ENCODE results near the gene LAP3. TPM values are rescaled to one million over a fixed set of nuclear protein-coding genes. Genes with fewer than 3 reads are reported as not detected.

LAP3 gene
- total and polyA plus RNA-seq, 4 donors = 57.5 to 178 (median 110) TPM

DNA sequence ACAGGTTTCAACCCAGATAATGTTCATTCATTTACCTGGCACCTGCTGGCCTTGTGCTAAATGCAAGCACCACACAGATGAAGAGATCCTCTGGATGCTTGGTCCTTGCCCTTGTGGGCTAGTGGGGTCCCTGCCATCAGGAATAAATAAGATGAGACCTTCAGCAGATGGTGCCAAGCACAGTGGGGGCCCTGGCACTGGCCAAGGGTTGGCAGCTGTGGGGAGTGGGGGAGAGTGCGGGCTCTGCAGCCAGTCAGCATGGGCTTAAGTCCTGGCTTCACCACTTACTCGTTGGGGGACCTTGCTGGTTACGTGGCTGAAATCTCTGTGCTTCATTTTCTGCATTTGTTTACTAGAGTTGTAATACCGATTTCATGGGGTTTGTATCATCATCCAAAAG, 6.9 kb downstream of the LAP3 start:
- H3K9ac ChIP-seq (ENCODE audit: low read depth in 1 of 2, low read length in 2 of 2) = no peak overlapping the region
- no peak overlapping the region for H3K4me3 ChIP-seq (ENCODE audit: low read depth in 1 of 3, low read length in 3 of 3)
- peaks cover 2 to 35% (median 25%) of the 10 kb centered on the region in 4 donors for H3K4me1 ChIP-seq (ENCODE audit: control insufficient read depth in 4 of 4, insufficient read depth in 4 of 4, low read length in 3 of 4)
- H3K36me3 ChIP-seq (ENCODE audit: control insufficient read depth in 4 of 4, insufficient read depth in 3 of 4, low read depth in 1 of 4, low read length in 3 of 4) = peaks cover 7 to 73% (median 60%) of the 10 kb centered on the region in 4 donors
- no peak for DNase-seq (ENCODE audit: low spot score)
- H3K27ac ChIP-seq (ENCODE audit: low read depth in 1 of 2, low read length in 2 of 2) = no peak overlapping the region
- H3K27me3 ChIP-seq (ENCODE audit: control insufficient read depth in 4 of 4, insufficient read depth in 4 of 4, low read length in 3 of 4) = no peaks in the 10 kb centered on the region
- H3K9me3 ChIP-seq (ENCODE audit: control insufficient read depth in 4 of 4, low read length in 3 of 4) = no peaks in the 10 kb centered on the region
- TF ChIP-seq HNF4A (conservative IDR thresholded peaks at IDR 0.05) (no peak), EGR1 (IDR thresholded peaks at IDR 0.05; ENCODE audit: low read depth in 2 of 2) (no peak), NR2F2 (IDR thresholded peaks at IDR 0.05) (no peak)
- TF ChIP-seq, protein P1, sequence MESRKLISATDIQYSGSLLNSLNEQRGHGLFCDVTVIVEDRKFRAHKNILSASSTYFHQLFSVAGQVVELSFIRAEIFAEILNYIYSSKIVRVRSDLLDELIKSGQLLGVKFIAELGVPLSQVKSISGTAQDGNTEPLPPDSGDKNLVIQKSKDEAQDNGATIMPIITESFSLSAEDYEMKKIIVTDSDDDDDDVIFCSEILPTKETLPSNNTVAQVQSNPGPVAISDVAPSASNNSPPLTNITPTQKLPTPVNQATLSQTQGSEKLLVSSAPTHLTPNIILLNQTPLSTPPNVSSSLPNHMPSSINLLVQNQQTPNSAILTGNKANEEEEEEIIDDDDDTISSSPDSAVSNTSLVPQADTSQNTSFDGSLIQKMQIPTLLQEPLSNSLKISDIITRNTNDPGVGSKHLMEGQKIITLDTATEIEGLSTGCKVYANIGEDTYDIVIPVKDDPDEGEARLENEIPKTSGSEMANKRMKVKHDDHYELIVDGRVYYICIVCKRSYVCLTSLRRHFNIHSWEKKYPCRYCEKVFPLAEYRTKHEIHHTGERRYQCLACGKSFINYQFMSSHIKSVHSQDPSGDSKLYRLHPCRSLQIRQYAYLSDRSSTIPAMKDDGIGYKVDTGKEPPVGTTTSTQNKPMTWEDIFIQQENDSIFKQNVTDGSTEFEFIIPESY (IDR thresholded peaks at IDR 0.05) = no peak
- WGBS = 95% methylated on average over 4 of the region's 4 CpGs

DNA sequence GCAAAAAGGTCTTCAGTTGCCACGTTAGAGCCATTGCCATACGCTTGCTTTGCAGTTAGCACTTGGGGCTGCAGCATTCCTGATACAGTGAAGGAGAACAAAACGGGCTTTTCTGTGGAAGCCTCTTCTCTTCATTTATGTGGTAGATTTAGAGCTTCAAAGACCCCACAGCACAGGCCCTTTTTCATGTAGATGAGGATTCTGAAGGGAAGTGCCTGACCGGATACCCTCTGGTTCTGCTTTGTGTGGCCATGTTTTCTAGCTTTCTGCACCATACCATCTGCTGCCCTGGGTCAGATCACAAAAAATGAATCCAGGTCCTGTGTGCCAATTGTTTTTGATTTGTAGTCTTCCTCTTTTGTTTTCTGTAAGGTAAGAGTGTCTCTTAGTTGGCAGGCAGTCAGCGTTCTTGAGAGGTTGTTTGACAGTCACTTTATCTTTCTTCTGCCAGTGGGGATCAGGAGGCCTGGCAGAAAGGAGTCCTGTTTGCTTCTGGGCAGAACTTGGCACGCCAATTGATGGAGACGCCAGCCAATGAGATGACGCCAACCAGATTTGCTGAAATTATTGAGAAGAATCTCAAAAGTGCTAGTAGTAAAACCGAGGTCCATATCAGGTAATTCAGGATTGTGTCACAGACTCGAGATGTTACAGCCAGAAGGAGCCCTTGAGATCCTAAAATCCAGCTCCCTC, 7.7 kb downstream of the LAP3 start:
- Histone ChIP-seq H3K9me3 (ENCODE audit: control insufficient read depth in 4 of 4, low read length in 3 of 4) (no peaks in the 10 kb centered on the region), H3K27ac (ENCODE audit: low read depth in 1 of 2, low read length in 2 of 2) (no peak overlapping the region), H3K4me3 (ENCODE audit: low read depth in 1 of 3, low read length in 3 of 3) (no peak overlapping the region), H3K27me3 (ENCODE audit: control insufficient read depth in 4 of 4, insufficient read depth in 4 of 4, low read length in 3 of 4) (no peaks in the 10 kb centered on the region), H3K36me3 (ENCODE audit: control insufficient read depth in 4 of 4, insufficient read depth in 3 of 4, low read depth in 1 of 4, low read length in 3 of 4) (peaks cover 7 to 79% (median 64%) of the 10 kb centered on the region in 4 donors), H3K9ac (ENCODE audit: low read depth in 1 of 2, low read length in 2 of 2) (no peak overlapping the region), H3K4me1 (ENCODE audit: control insufficient read depth in 4 of 4, insufficient read depth in 4 of 4, low read length in 3 of 4) (peaks cover 0 to 27% (median 18%) of the 10 kb centered on the region in 4 donors)
- TF ChIP-seq HNF4G (IDR thresholded peaks at IDR 0.05) = no peak
- DNase-seq (ENCODE audit: low spot score) = no peak
- 88% methylated on average over 10 of the region's 10 CpGs for WGBS

GRCh38 chr4:17587094-17587822, 10.3 kb downstream of the LAP3 start:
- TF ChIP-seq MAX (IDR thresholded peaks at IDR 0.05) = no peak
- peak; percentile 25 to 43 for TF ChIP-seq HNF4A (conservative IDR thresholded peaks at IDR 0.05)
- TF ChIP-seq FOXA1 (IDR thresholded peaks at IDR 0.05) = no peak
- no peak for TF ChIP-seq JUND (IDR thresholded peaks at IDR 0.05)
- no peak overlapping the region for H3K9ac ChIP-seq (ENCODE audit: low read depth in 1 of 2, low read length in 2 of 2)
- H3K27ac ChIP-seq (ENCODE audit: low read depth in 1 of 2, low read length in 2 of 2) = no peak overlapping the region
- no peak overlapping the region for H3K4me3 ChIP-seq (ENCODE audit: low read depth in 1 of 3, low read length in 3 of 3)
- no peak for DNase-seq (ENCODE audit: low spot score)
- no peaks in the 10 kb centered on the region for H3K9me3 ChIP-seq (ENCODE audit: control insufficient read depth in 4 of 4, low read length in 3 of 4)
- H3K36me3 ChIP-seq (ENCODE audit: control insufficient read depth in 4 of 4, insufficient read depth in 3 of 4, low read depth in 1 of 4, low read length in 3 of 4) = peaks cover 16 to 85% (median 69%) of the 10 kb centered on the region in 4 donors
- H3K4me1 ChIP-seq (ENCODE audit: control insufficient read depth in 4 of 4, insufficient read depth in 4 of 4, low read length in 3 of 4) = peaks cover 0 to 9% (median 9%) of the 10 kb centered on the region in 4 donors
- H3K27me3 ChIP-seq (ENCODE audit: control insufficient read depth in 4 of 4, insufficient read depth in 4 of 4, low read length in 3 of 4) = no peaks in the 10 kb centered on the region
- WGBS = 69% methylated on average over 9 of the region's 9 CpGs

GRCh38 chr4:17589355-17589754, 12.4 kb downstream of the LAP3 start:
- 83% methylated on average over 3 of the region's 3 CpGs for WGBS
- no peaks in the 10 kb centered on the region for H3K9me3 ChIP-seq (ENCODE audit: control insufficient read depth in 4 of 4, low read length in 3 of 4)
- peaks cover 19 to 84% (median 64%) of the 10 kb centered on the region in 4 donors for H3K36me3 ChIP-seq (ENCODE audit: control insufficient read depth in 4 of 4, insufficient read depth in 3 of 4, low read depth in 1 of 4, low read length in 3 of 4)
- H3K4me1 ChIP-seq (ENCODE audit: control insufficient read depth in 4 of 4, insufficient read depth in 4 of 4, low read length in 3 of 4) = peaks cover 0 to 9% (median 8%) of the 10 kb centered on the region in 4 donors
- H3K4me3 ChIP-seq (ENCODE audit: low read depth in 1 of 3, low read length in 3 of 3) = no peak overlapping the region
- H3K27me3 ChIP-seq (ENCODE audit: control insufficient read depth in 4 of 4, insufficient read depth in 4 of 4, low read length in 3 of 4) = no peaks in the 10 kb centered on the region
- no peak for DNase-seq (ENCODE audit: low spot score)
- H3K9ac ChIP-seq (ENCODE audit: low read depth in 1 of 2, low read length in 2 of 2) = no peak overlapping the region
- H3K27ac ChIP-seq (ENCODE audit: low read depth in 1 of 2, low read length in 2 of 2) = no peak overlapping the region
- TF ChIP-seq NR2F2 (IDR thresholded peaks at IDR 0.05) (no peak), CTCF (IDR thresholded peaks at IDR 0.05; ENCODE audit: low read depth, low read length, missing input control) (no peak), JUND (IDR thresholded peaks at IDR 0.05) (no peak), REST (IDR thresholded peaks at IDR 0.05) (no peak), MAX (IDR thresholded peaks at IDR 0.05) (no peak)
